Choroid plexus epithelial cell (primary cell): ENCODE results near the gene PXYLP1.

Experiments used
- DNase-seq: peaks from one replicate; pipeline ENCODE4 v3.0.0-alpha.2; 2010; ENCODE audit warnings: low read depth
- H3K4me3 ChIP-seq: 2 replicates; pipeline ENCODE4 v1.5.1; 2011; ENCODE audit warnings: low read depth, mild to moderate bottlenecking, control low read depth, low read length, moderate library complexity
- CTCF ChIP-seq: conservative IDR thresholded peaks from 2 replicates; pipeline ENCODE4 v1.5.1; 2011; ENCODE audit warnings: low read depth, mild to moderate bottlenecking, control low read depth, inconsistent platforms, low read length, moderate library complexity

The PXYLP1 gene

GRCh38 chr3:141337523-141337854 lies 105.9 kb downstream of the PXYLP1 start:
- TF ChIP-seq CTCF: no peak
- H3K4me3 ChIP-seq: no peak overlapping the region
- DNase-seq: no peak

- DNase-seq: no peak
- TF ChIP-seq CTCF: no peak
- H3K4me3 ChIP-seq: no peak overlapping the region
Observed at GRCh38 chr3:141337991-141338390, 106.4 kb downstream of the PXYLP1 start.

- no peak overlapping the region for H3K4me3 ChIP-seq
- no peak for DNase-seq
- TF ChIP-seq CTCF: no peak
Observed at GRCh38 chr3:141338881-141339280, 107.3 kb downstream of the PXYLP1 start.

- H3K4me3 ChIP-seq: no peak overlapping the region
Observed at GRCh38 chr3:141341536-141341935, 109.9 kb downstream of the PXYLP1 start.

GRCh38 chr3:141342386-141342785 lies 110.8 kb downstream of the PXYLP1 start:
- no peak for TF ChIP-seq CTCF
- H3K4me3 ChIP-seq: no peak overlapping the region
- DNase-seq: no peak

More at GRCh38 chr3:141341536-141341935, 109.9 kb downstream of the PXYLP1 start:
- no peak for DNase-seq
- no peak for TF ChIP-seq CTCF

- no peak for DNase-seq
- no peak for TF ChIP-seq CTCF
Observed at GRCh38 chr3:141343077-141343476, 111.5 kb downstream of the PXYLP1 start.

GRCh38 chr3:141343865-141344271 lies 112.2 kb downstream of the PXYLP1 start:
- TF ChIP-seq CTCF: no peak
- no peak for DNase-seq
- no peak overlapping the region for H3K4me3 ChIP-seq

More at GRCh38 chr3:141343077-141343476, 111.5 kb downstream of the PXYLP1 start:
- no peak overlapping the region for H3K4me3 ChIP-seq
